DMS53 treated with DMSO at 0.1 percent for 48 hours (cell line): ENCODE measurements around the gene HDAC4.
"Not testable (repeated sequence)": the region's sequence is repeated elsewhere in the genome, so short reads cannot be mapped to it uniquely, and the experiment has no call there.

ENCODE experiments used
- DNase-seq: peaks from one replicate; lab custom pipeline; 2025; ENCODE audit not compliant: unreplicated experiment; lab: John Stamatoyannopoulos, UW

HDAC4 gene

GRCh38 chr2:239079671-239080294, 321.0 kb downstream of the HDAC4 start:
- no peak for DNase-seq

- DNase-seq, result no peak
These were observed 322.5 kb downstream of the HDAC4 start for GRCh38 chr2:239078128-239078924.

GRCh38 chr2:239077260-239077659, 323.6 kb downstream of the HDAC4 start:
- DNase-seq, result no peak

GRCh38 chr2:239075918-239076758, 324.7 kb downstream of the HDAC4 start:
- no peak for DNase-seq

- no peak for DNase-seq
These were observed 326.9 kb downstream of the HDAC4 start for GRCh38 chr2:239073745-239074530.

GRCh38 chr2:239073270-239073669, 327.6 kb downstream of the HDAC4 start:
- DNase-seq, result no peak

- DNase-seq, result no peak
These were observed 328.0 kb downstream of the HDAC4 start for GRCh38 chr2:239072786-239073185.

GRCh38 chr2:239070466-239070865, 330.4 kb downstream of the HDAC4 start:
- no peak for DNase-seq

- not testable (repeated sequence) for DNase-seq
These were observed 331.2 kb downstream of the HDAC4 start for GRCh38 chr2:239069362-239070333.

GRCh38 chr2:239068411-239068810, 332.4 kb downstream of the HDAC4 start:
- no peak for DNase-seq

- DNase-seq, result no peak
These were observed 333.5 kb downstream of the HDAC4 start for GRCh38 chr2:239067196-239067865.

GRCh38 chr2:239066597-239066996, 334.2 kb downstream of the HDAC4 start:
- no peak for DNase-seq

- no peak for DNase-seq
These were observed 334.9 kb downstream of the HDAC4 start for GRCh38 chr2:239065962-239066361.

- DNase-seq, result no peak
These were observed 335.3 kb downstream of the HDAC4 start for GRCh38 chr2:239065537-239065936.

- no peak for DNase-seq
These were observed 335.9 kb downstream of the HDAC4 start for GRCh38 chr2:239064891-239065290.

- no peak for DNase-seq
These were observed 336.6 kb downstream of the HDAC4 start for GRCh38 chr2:239064253-239064652.

GRCh38 chr2:239062743-239063142, 338.1 kb downstream of the HDAC4 start:
- DNase-seq, result no peak

- no peak for DNase-seq
These were observed 338.8 kb downstream of the HDAC4 start for GRCh38 chr2:239061824-239062570.
